Measurements from ENCODE around the gene CAPZB.

The CAPZB gene

DNA sequence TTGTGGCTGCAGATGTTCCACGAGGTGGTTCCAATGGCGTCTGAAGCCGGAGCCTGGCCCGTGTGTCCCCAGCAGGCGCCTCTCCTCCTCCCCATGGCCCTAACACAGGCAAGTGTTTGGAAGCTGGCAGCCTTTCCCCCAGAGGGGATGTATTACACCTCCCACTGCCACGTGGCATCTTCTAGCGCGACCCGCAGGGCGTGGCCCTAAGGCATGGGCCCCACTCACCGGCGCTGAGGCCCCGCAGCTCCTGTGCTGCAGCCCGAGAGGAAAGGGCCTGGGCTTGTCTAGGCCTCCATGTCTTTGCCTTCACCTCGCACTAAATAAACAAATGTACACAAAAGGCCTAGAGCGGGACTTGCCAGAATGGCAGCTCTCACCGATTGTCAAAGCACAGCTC is 135.3 kb downstream of the CAPZB start:
- TF ChIP-seq CTCF (IDR thresholded peaks at IDR 0.05; ENCODE audit: low read depth, low read length): no peak
- H3K27me3 ChIP-seq: no peaks in the 10 kb centered on the region
- no peaks in the 10 kb centered on the region for H3K36me3 ChIP-seq
- DNase-seq: no peak
- H3K4me1 ChIP-seq: no peaks in the 10 kb centered on the region
- H3K9me3 ChIP-seq: no peaks in the 10 kb centered on the region
- H3K4me3 ChIP-seq (ENCODE audit: low read depth, low read length): no peak overlapping the region

GRCh38 chr1:19348441-19349198 is 136.7 kb downstream of the CAPZB start:
- Histone ChIP-seq H3K9me3 (no peaks in the 10 kb centered on the region), H3K4me3 (ENCODE audit: low read depth, low read length) (no peak overlapping the region), H3K36me3 (no peaks in the 10 kb centered on the region), H3K27me3 (no peaks in the 10 kb centered on the region), H3K4me1 (no peaks in the 10 kb centered on the region)
- no peak for TF ChIP-seq CTCF (IDR thresholded peaks at IDR 0.05; ENCODE audit: low read depth, low read length)
- DNase-seq: no peak

DNA sequence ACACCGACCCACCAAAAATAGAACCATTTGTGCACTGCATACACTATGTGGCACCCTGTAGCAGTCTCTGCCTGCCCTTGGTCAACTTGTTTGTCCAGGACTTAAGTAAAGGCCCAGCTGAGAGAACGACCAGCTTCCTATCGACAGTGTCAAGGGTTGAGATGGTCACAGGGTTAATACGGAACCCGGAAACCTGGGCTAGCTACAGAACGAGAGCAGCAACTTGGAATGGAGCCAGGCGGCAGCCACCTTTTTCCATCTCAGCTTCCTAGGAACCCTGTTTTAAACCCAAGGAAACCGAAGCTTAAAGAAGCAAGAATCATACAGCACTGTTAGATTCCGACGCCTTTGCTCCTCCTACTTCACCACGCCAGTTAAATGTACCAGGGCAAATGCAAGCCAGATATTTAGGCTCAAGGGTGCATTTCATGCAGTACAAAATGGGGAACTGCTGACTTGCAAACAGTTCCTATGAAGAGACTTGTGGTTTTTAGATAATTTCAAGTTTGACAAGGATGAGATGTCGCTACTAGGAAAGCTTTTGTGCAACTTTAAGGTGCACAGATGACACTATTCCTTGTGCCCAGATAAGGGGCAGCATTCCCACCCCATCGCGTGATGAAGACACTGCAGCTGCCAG is 137.7 kb downstream of the CAPZB start:
- Histone ChIP-seq H3K4me1 (no peaks in the 10 kb centered on the region), H3K36me3 (no peaks in the 10 kb centered on the region; the same call in 1 of the 2 replicates), H3K27me3 (no peaks in the 10 kb centered on the region), H3K4me3 (ENCODE audit: low read depth, low read length) (no peak overlapping the region), H3K9me3 (no peaks in the 10 kb centered on the region)
- no peak for TF ChIP-seq CTCF (IDR thresholded peaks at IDR 0.05; ENCODE audit: low read depth, low read length)
- no peak for DNase-seq

DNA sequence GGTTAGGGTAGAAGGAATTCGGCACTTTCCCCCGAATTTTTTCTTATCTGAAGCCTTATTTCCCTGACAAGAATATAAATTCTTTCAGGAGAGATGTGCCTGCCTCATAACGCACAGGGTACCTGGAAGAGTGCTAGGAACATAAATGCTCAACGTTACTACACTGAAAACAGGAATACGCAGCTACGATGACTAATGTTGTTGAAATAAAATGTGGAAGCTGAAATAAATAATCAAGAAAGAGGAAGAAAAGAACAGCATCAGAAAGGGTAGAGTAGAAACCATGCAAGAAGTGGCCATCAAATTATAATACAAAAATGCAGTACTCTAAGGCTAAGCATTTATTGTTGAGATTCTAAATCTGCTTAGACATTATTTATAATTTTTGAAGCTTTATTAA is 139.3 kb downstream of the CAPZB start:
- TF ChIP-seq CTCF (IDR thresholded peaks at IDR 0.05; ENCODE audit: low read depth, low read length): no peak
- no peaks in the 10 kb centered on the region for H3K4me1 ChIP-seq
- H3K27me3 ChIP-seq: no peaks in the 10 kb centered on the region
- H3K36me3 ChIP-seq: no peaks in the 10 kb centered on the region; the same call in 1 of the 2 replicates
- H3K4me3 ChIP-seq (ENCODE audit: low read depth, low read length): no peak overlapping the region
- H3K9me3 ChIP-seq: no peaks in the 10 kb centered on the region
- DNase-seq: no peak

DNA sequence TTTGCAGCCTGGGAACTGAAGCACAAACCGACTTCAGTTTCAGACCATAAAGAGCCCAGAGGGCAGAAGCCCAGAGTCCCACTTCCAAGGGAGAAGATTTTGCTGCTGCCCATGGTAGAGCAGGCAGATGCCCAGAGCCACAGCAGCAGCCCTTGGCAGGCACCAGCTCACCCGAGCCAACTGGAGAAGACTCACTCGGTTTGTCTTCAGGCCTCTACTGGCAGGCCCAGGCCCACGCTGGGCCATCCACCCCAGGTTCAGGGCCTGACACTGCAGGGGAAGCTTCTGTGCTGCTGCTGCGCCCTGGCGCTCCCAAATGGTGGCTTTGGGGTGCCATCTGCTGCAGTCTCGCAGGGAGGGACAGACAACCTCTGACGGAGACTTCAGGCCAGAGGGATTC is 139.9 kb downstream of the CAPZB start:
- DNase-seq: no peak
- Histone ChIP-seq H3K4me3 (ENCODE audit: low read depth, low read length) (no peak overlapping the region), H3K9me3 (no peaks in the 10 kb centered on the region), H3K4me1 (no peaks in the 10 kb centered on the region), H3K36me3 (no peaks in the 10 kb centered on the region; the same call in 1 of the 2 replicates), H3K27me3 (no peaks in the 10 kb centered on the region)
- TF ChIP-seq CTCF (IDR thresholded peaks at IDR 0.05; ENCODE audit: low read depth, low read length): no peak

DNA sequence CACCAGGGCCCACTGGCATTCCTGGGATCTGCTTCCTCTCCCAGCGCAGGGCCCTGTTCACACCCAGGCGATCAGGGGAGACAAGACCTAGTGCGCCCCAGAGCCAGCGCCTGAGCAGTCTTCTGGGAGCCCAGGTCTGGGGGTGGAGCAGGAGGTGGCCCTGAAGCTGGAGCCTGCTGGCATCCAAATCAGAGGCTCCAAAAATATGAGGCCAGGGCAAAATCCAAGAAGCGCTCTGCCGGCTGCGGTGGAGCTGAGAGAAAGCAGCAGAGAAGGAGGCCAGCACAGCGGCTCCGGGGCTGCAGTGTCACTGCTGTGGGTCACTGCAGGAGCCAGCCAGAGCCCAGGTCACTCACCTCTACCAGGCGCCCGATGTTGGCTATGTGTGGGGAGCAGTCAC is 140.5 kb downstream of the CAPZB start:
- H3K4me1 ChIP-seq: no peaks in the 10 kb centered on the region
- no peaks in the 10 kb centered on the region for H3K9me3 ChIP-seq
- no peak for TF ChIP-seq CTCF (IDR thresholded peaks at IDR 0.05; ENCODE audit: low read depth, low read length)
- H3K4me3 ChIP-seq (ENCODE audit: low read depth, low read length): no peak overlapping the region
- no peaks in the 10 kb centered on the region for H3K27me3 ChIP-seq
- no peak for DNase-seq
- H3K36me3 ChIP-seq: no peaks in the 10 kb centered on the region; the same call in 1 of the 2 replicates

Measured in BE2C (cell line).